Stimulated activated CD4-positive, alpha-beta T cell treated with anti-CD3 and anti-CD28 coated beads, Interleukin-1b, Interleukin-23, amount 100 ng/mL, for 1 hour (primary cell): ENCODE data around the gene CAMK4.

ENCODE experiments used
- DNase-seq, 2 donors: peaks; one replicate each; pipeline ENCODE4 v3.0.0-alpha.2; 2020; ENCODE audit warnings: low read depth in 2 of 2

Gene CAMK4

GRCh38 chr5:111532886-111533582 lies 308.9 kb downstream of the CAMK4 start:
- DNase-seq = no peak

DNA sequence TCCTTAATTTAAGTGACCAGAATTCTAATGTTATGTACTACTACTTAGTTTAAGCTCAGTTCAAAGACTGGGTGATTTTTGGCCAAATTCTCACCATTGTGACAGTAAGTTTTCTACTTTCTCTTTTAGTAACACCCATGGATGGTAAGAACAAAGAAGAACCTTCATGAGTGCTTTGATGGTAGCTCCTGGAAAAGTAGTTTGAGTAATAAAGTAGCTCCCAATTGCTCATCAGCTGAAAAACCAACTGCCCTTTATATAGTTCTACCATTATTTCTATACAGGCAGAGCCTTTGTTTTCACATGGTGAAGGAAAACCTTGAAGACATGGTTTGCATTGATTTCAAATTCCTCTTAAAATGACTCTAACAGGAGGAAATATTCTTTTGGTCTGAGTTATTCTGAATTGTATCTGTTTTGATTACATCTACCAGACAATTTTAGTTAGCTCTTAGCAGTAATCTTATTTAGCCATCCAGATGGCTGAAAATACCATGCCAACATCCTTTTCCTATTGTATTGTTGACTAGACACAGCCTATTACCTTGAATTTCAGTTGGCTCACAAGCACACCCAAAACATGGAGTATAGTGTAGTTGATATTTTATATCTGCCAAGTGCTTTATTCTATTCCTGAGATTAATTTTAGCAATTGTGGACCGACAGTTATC lies 311.8 kb downstream of the CAMK4 start:
- DNase-seq = no peak

DNA sequence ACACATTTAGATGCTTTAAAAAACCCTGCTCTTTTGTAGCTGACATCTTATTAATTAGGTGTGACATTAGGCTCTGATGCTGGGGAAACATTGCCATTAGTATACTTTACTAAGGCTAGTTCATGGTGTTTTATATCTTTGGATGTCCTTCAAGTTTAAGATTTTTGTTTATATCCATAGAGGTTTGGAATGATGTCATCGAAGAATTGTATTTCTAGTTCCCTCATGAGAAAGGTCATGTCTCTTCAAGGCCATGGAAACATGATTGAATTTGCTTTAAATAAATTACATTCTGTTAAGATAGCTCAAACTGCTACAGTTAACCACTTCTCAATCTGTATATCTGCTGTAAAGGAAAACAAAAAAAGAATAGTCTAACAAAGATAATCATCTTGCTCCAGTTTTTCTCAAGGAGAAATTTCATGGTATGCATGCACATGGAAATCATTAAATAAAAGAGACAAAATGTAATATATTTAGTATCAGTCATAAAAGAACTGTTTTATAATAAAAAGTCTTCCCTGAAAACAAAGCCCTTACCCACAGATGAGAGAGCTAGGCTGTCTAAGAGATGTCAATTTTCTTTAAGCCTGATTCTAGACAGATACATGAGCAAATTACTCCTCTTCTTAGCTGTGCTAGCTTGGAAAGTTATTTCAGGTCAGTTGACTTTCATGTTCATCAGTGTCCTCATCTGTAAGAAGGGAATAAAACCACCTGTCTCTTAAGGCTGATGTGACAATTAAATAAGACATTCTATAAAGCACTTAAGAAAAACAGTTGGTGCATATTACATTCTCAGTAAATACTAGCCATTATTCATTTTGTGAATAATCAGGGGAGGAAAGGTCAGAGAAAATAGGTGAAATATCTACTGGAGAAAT lies 313.2 kb downstream of the CAMK4 start:
- DNase-seq = no peak
